Caco-2 (cell line): ENCODE measurements around the gene PKIB. TPM values are rescaled to one million over a fixed set of nuclear protein-coding genes. Genes with fewer than 3 reads are reported as not detected.

Experiments
- BruUV-seq: library from RNA; stranded (reverse); fragments of 400-500 nt; replicated peaks from 2 replicates; lab custom pipeline; 2021; lab: Mats Ljungman, UMichigan
- CTCF ChIA-PET: fragments of 300-600 bp; sonication (Branson Sonifier 250); formaldehyde crosslinking; loops from one replicate; lab custom pipeline; 2022; ENCODE audit warnings: antibody characterized with exemption; lab: Charles Lee
- POLR2A ChIA-PET: fragments of 300-600 bp; sonication (Branson Sonifier 250); formaldehyde crosslinking; loops from one replicate; lab custom pipeline; 2022; ENCODE audit warnings: antibody characterized with exemption; lab: Charles Lee
- DNase-seq, 2 experiments: peaks; one replicate each; pipeline versions ENCODE4 v3.0.0 to v3.0.0-alpha.2; 2020 to 2022
- H3K27me3 ChIP-seq: replicated peaks from 2 replicates; pipeline ENCODE4 v1.6.0; 2011; ENCODE audit warnings: low read length; ENCODE audit not compliant: control insufficient read depth, insufficient read depth
- H3K36me3 ChIP-seq: 2 replicates; pipeline ENCODE4 v1.5.1; 2011; ENCODE audit warnings: low read length; ENCODE audit not compliant: control insufficient read depth, insufficient read depth
- H3K4me1 ChIP-seq: fragments of 250-450 bp; sonication (Bioruptor Pico); 2 replicates; pipeline ENCODE4 v1.5.1; 2020; ENCODE audit warnings: mild to moderate bottlenecking
- H3K4me3 ChIP-seq: 2 replicates; pipeline ENCODE4 v1.5.1; 2011; ENCODE audit warnings: low read depth, mild to moderate bottlenecking, control low read depth, low read length
- H3K9me3 ChIP-seq: fragments of 250-450 bp; sonication (Bioruptor Pico); 2 replicates; pipeline ENCODE4 v1.5.1; 2020; ENCODE audit warnings: mild to moderate bottlenecking, moderate library complexity
- H3K27ac Mint-ChIP-seq: one replicate; pipeline ENCODE4 v1.8.0; 2022; ENCODE audit warnings: mixed read lengths; ENCODE audit not compliant: unreplicated experiment
- H3K27me3 Mint-ChIP-seq: one replicate; pipeline ENCODE4 v1.8.0; 2022; ENCODE audit warnings: mixed read lengths; ENCODE audit not compliant: insufficient read depth, unreplicated experiment
- H3K36me3 Mint-ChIP-seq: one replicate; pipeline ENCODE4 v1.8.0; 2022; ENCODE audit warnings: mild to moderate bottlenecking, mixed read lengths; ENCODE audit not compliant: insufficient read depth, unreplicated experiment
- H3K4me1 Mint-ChIP-seq: one replicate; pipeline ENCODE4 v1.8.0; 2022; ENCODE audit warnings: low read depth, mixed read lengths; ENCODE audit not compliant: unreplicated experiment
- H3K4me3 Mint-ChIP-seq: one replicate; pipeline ENCODE4 v1.8.0; 2022; ENCODE audit warnings: mild to moderate bottlenecking, moderate library complexity, mixed read lengths; ENCODE audit not compliant: unreplicated experiment
- H3K9me3 Mint-ChIP-seq: one replicate; pipeline ENCODE4 v1.8.0; 2022; ENCODE audit warnings: mixed read lengths; ENCODE audit not compliant: unreplicated experiment
- CTCF ChIP-seq, 2 experiments: fragments of 200-600 bp in 1 of 2; IDR thresholded peaks; 1 replicate in 1 of 2; 2 replicates in 1 of 2; pipeline versions ENCODE4 v1.5.1 to v1.8.0; 2011 to 2022; ENCODE audit warnings: antibody characterized with exemption in 1 of 2, control low read depth in 1 of 2, inconsistent platforms in 1 of 2, low read depth in 1 of 2, low read length in 1 of 2, mild to moderate bottlenecking in 1 of 2, moderate library complexity in 1 of 2; ENCODE audit not compliant: insufficient read depth in 1 of 2, severe bottlenecking in 1 of 2, unreplicated experiment in 1 of 2
- intact Hi-C: fragments of 100-400 bp; cut with micrococcal nuclease; formaldehyde crosslinking; loops from one replicate; pipeline ENCODE4 v1.10.0; 2022; ENCODE audit not compliant: unreplicated experiment
- total RNA-seq: library from RNA; stranded (reverse); gene quantifications from 2 replicates; pipeline ENCODE4 v1.2.3, GENCODE V29; 2022

PKIB gene
- total RNA-seq, 1 experiment from 2014 or later = 18.6 TPM

- H3K9me3 Mint-ChIP-seq = peaks cover 32% of the 10 kb centered on the region
- intact Hi-C loops = no loop called here
- no peaks in the 10 kb centered on the region for H3K9me3 ChIP-seq
- no peak for TF ChIP-seq CTCF (IDR thresholded peaks at IDR 0.05; ENCODE audit: insufficient read depth in 1 of 2, low read depth in 1 of 2, low read length in 1 of 2, severe bottlenecking in 1 of 2, unreplicated experiment in 1 of 2)
- H3K36me3 ChIP-seq = no peaks in the 10 kb centered on the region
- peaks cover 27% of the 10 kb centered on the region for H3K4me1 Mint-ChIP-seq
- no peaks in the 10 kb centered on the region for H3K27me3 Mint-ChIP-seq
- CTCF ChIA-PET = interaction anchor here (1.2 kb wide), 1 partner anchor 9 kb away, joined by 5 read pairs; no protein-coding TSS in a partner anchor
- H3K27me3 ChIP-seq = no peaks in the 10 kb centered on the region
- H3K4me3 Mint-ChIP-seq = no peak overlapping the region
- no peak for DNase-seq
- H3K4me1 ChIP-seq = peaks cover 30% of the 10 kb centered on the region
- H3K36me3 Mint-ChIP-seq = no peaks in the 10 kb centered on the region
- H3K27ac Mint-ChIP-seq = no peak overlapping the region
- no TSS peak for BruUV-seq
- H3K4me3 ChIP-seq = no peak overlapping the region
- POLR2A ChIA-PET = no interaction called here
Observed at GRCh38 chr6:122753000-122753687, 142.9 kb downstream of the PKIB start.

GRCh38 chr6:122753688-122754056 is 143.5 kb downstream of the PKIB start:
- H3K4me3 ChIP-seq = no peak overlapping the region
- H3K36me3 ChIP-seq = no peaks in the 10 kb centered on the region
- intact Hi-C loops = no loop called here
- Mint-ChIP-seq H3K27me3 (no peaks in the 10 kb centered on the region), H3K9me3 (peaks cover 32% of the 10 kb centered on the region), H3K4me1 (peaks cover 27% of the 10 kb centered on the region), H3K36me3 (no peaks in the 10 kb centered on the region), H3K4me3 (no peak overlapping the region), H3K27ac (no peak overlapping the region)
- CTCF ChIA-PET = no interaction called here
- DNase-seq = no peak
- no peaks in the 10 kb centered on the region for H3K9me3 ChIP-seq
- H3K27me3 ChIP-seq = no peaks in the 10 kb centered on the region
- no TSS peak for BruUV-seq
- POLR2A ChIA-PET = no interaction called here
- H3K4me1 ChIP-seq = peaks cover 30% of the 10 kb centered on the region
- no peak for TF ChIP-seq CTCF (IDR thresholded peaks at IDR 0.05; ENCODE audit: insufficient read depth in 1 of 2, low read depth in 1 of 2, low read length in 1 of 2, severe bottlenecking in 1 of 2, unreplicated experiment in 1 of 2)

- Histone ChIP-seq H3K27me3 (no peaks in the 10 kb centered on the region), H3K4me3 (no peak overlapping the region), H3K36me3 (no peaks in the 10 kb centered on the region), H3K9me3 (no peaks in the 10 kb centered on the region), H3K4me1 (peaks cover 28% of the 10 kb centered on the region)
- H3K4me1 Mint-ChIP-seq = peaks cover 27% of the 10 kb centered on the region
- H3K9me3 Mint-ChIP-seq = peaks cover 32% of the 10 kb centered on the region
- H3K27ac Mint-ChIP-seq = no peak overlapping the region
- no peaks in the 10 kb centered on the region for H3K36me3 Mint-ChIP-seq
- intact Hi-C loops = no loop called here
- no TSS peak for BruUV-seq
- no peak for DNase-seq
- H3K27me3 Mint-ChIP-seq = no peaks in the 10 kb centered on the region
- H3K4me3 Mint-ChIP-seq = no peak overlapping the region
- ChIA-PET POLR2A (no interaction called here), CTCF (no interaction called here)
- no peak for TF ChIP-seq CTCF (IDR thresholded peaks at IDR 0.05; ENCODE audit: insufficient read depth in 1 of 2, low read depth in 1 of 2, low read length in 1 of 2, severe bottlenecking in 1 of 2, unreplicated experiment in 1 of 2)
Observed at GRCh38 chr6:122754191-122754731, 144.1 kb downstream of the PKIB start.
